ENCODE results near the gene NFIX.

NFIX gene

DNA sequence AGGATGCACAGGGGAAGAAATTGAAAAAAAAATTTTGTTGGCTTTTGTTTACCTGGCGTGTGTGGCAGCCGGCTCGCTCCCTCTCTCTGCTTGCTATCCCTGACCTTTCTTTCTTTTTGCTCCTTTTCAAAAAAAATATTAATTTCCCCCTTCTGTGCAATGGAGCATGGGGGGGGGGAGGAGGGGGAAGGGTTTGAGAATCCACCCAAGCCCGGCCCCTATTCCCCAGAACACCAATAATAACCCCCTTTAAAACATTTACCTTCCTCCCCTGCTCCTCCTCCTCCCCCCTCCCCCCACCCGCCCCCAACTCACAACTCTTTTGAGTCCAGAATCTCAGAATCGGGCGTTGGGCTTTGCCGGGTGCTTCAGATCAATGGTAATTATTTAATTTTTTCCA is 28.4 kb downstream of the NFIX start:
- DNase-seq, result no peak

GRCh38 chr19:13024126-13024950 is 29.1 kb downstream of the NFIX start:
- no peak for DNase-seq

- DNase-seq, result no peak
These were observed 29.8 kb downstream of the NFIX start for GRCh38 chr19:13024951-13025697.

DNA sequence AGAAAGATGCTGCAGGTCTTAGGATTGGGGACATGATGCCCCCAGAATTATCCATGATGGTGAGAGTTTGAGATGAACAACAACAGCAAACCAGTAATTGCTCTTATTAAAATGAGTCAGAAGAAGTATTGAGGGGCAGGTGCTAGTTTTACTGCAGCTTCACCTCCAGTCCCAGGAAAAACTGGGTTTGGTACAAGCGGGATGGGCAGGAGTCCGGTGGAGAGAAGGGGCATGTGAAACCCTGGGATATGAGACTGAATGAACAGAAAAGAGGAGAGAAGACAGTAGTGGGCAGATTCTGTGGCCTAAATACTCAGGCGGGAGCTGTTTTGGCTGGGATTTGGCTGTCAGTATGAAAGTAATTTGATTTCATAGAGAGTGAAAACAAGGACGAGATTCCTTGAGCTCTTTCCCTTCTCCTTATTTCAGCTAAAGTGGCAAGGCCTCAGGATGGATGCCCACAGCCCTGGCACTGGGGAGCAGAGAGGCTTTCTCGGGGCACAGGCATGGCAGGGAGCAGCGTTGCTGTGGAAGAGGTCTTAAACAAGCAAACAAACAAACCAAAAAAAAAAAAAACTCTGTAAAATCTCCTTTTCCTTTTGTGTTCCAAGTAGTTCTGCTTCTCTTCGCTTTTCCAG is 30.7 kb downstream of the NFIX start:
- no peak for DNase-seq

DNA sequence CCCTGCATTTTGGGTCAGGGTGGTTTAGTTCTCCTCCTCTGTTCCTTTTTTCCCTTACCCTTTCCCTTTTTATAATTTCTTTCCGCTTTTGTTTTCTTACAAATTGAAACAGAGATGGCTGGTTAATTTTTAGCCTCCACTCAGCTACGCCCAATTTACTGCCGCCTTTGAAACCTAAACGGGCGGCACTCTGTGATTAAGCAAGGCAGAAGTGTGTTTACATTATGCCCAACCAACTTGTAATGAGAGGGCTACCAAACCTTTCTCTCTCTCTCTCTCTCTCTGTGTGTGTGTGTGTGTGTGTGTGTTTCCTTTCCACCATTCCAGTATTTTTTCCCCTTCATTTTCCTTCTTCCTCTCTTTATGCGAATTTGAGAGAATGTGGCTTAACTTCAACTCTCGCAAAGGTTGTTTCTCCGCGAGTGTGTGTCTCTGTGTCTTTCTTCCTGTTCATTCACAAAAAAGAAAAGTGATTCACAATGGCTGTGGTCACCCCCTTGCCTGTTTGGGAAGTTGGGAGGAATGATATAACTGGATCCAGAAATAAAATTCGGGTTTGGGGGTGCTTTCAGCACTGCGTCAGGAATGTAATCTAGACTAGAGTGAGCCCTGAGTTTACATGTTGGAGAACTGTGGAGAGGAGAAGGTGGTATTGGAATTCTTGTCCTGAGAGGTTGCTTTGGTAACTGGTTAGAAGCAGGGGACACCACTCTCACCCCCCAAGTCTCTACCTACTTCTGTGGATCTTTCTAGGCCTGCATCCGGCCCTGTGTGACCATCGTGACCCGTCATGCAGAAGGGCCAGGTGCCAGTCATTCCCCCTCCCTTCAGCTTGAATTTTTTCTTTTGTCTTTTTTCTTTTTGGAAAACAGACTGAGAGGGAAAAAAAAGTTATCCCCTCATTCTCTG is 31.4 kb downstream of the NFIX start:
- DNase-seq, result no peak

DNA sequence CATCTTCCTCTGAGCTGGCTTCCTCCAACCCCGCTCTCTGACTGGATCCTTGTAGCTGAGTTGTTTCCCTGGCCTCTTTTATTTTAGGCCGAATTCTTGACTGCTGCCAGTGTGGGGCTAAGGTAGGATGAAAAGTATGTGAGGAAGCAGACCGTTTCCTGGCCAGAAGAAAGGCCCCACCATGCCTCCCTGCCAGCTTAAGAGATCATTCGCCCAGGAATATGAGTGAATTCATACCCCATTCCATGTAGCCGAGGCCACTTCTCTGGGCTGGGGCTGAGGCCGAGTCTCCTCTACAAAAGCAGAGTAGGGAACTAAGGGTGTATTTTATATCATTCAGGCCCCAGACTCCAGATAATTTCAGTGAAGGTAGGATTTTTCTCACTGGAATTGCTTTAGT is 32.3 kb downstream of the NFIX start:
- DNase-seq, result no peak

DNA sequence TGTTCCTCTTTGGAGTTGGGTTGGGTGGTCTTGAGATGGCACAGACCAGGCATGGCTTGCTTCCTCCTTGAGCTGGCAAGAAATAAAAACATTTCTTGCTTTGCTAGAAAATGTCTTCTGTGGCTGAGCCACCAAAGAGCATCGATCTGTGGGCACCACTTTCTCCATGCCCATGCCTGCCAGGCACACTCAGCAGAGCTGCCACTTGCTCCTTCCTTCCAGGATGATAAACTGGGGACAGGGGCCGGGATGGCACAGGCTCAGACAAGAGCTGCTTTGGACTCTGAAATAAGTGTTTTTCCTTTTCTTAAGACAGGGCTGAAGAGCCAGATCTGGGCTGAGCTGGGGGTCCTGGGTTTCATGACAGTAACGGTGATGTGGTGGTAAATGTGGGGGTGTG is 32.8 kb downstream of the NFIX start:
- DNase-seq, result no peak

DNA sequence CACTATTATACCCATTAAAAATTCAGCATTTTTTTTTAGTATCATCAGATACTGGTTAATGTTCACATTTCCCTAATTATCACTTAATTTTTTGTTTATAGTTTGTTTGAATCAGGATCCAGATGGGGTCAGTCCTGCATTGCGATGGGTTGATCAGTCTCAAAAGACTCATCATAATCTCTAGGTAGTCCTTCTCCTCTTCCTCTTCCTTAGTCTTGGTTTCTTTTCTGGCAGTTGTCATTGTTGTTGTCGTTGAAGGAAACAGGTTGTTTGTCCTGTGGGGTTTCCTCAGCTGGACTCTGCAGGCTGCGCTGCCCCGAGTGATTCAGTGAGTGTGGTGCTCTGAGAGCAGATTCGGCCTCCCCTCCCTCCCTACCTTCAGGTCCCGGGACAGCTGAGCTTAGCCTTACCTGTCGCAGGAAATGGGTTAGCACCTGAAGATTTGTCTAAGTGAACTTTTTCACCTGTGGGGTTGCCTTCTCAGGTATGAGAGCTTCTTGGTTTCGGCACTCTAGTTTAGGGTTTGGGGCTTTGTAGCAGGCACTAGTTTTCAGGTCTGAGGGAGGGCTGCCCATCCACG is 34.1 kb downstream of the NFIX start:
- no peak for DNase-seq

- DNase-seq, result no peak
These were observed 34.6 kb downstream of the NFIX start for GRCh38 chr19:13029893-13030292.

DNA sequence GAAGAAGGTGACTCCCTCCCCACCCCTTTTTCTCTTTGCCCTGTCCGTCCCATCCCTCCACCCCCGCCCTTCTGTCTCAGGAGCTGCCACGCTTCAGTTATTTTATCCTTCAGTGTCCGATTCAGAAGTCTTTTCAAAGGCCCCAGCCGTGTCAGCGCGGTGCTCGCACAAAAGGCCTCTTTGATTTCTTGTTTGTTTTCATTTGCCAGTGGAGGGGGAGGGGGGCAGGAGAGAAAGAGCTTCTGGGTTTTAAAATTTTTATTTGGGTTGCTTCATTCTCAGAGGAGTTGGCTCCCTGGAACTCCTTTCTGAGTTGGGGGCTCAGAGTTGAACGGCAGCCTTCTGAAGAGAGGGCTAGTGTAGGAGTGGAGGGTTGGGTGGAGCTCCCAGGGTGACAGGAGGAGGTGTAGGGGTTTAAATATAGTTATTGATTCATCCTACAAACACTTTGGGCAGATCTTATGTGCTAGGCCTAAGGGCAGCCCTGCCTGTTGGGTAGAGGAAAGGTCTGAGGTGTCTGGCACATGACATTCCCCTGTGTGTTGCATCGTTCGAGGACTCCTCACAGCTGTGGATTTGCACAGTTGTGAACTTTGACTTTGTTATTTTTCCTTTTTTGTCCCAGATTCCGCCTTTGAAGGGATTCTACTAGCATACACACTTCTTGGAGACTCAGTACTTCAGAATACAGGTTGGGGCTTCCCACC is 36.8 kb downstream of the NFIX start:
- no peak for DNase-seq

DNA sequence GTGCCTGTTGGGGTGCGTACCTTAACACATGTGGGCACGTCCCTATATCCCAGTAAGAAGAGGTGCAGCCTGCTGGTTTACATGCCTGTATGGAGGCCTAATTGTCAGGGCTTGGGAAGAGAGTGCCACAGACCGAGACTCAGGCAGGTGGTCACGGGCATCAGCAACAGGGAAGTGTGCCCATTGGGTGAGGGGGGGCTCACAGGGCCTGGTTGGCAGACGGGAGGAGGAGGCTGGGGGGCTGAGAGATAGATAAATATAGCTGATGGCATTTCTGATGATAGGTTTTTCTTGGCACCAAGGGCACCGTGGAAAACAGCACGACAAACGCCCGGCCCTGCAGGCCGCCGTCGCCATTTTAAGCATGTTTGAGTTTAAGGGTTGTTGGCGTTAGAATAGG is 37.6 kb downstream of the NFIX start:
- DNase-seq, result no peak

- DNase-seq, result no peak
These were observed 38.0 kb downstream of the NFIX start for GRCh38 chr19:13033244-13033643.

DNA sequence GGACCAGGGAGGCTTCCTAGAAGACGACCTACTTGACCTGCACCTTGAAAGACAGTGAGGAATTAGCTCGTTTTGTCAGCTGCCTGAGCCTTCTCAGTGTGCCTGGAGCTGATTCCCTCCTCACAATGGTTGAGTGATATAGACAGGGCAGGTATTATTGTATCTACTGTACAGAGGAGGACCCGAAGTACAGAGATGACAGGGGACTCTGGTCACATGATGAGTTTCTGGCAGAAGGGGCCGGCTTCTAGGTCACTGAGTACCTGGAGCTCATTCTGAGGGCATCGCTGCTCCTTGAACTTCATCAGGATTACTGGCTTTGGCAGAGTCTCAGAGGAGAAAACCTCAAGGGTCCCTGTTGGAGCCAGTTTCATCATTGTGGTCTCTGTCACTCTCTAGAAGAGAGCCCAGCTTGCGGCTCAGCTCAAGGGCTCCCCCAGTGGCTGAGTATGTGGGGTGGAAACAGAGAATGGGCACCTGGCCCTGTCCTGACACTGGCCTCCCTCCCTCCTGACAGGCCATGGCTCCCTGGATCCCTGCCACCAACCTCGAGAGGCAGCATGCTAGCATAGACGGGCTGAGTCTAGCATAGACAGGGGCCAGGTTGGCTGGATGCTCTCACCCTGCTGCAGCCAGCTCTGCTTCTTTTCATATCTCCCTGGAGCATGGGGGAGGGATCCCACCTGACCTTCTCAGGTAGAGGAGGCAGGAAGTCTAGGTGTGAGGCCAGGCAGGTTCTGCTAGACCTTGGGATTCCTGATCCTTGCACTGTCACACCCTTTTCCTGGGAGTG is 38.7 kb downstream of the NFIX start:
- DNase-seq, result peak; percentile 19

GRCh38 chr19:13034636-13035035 is 39.4 kb downstream of the NFIX start:
- DNase-seq, result no peak

DNA sequence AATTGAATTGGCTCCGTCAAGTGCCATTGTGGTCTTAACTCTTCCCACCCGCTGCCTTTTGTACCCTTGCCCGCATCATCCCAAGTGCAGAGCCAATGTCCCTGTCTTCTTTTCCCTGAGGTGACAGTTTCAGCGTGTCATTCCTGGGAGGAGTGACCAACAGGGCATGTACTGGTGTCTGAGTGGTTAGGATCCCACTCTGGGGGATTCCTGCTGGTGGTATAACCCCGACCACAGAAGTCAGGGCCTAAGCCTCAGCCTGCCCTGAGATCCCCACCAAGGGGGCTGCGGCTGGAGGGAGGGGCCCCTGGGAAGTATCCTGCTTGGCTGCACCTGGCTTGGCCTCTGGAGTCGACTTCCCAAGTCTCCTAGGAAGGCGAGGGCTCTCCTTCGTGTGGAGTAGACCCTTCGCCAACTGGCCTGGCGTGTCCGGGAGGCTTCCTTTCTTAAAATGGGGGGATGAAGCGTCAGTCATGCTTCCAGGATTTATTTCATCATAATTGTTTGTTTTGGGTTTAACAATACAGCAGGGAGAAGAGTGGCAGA is 40.6 kb downstream of the NFIX start:
- DNase-seq, result no peak

DNA sequence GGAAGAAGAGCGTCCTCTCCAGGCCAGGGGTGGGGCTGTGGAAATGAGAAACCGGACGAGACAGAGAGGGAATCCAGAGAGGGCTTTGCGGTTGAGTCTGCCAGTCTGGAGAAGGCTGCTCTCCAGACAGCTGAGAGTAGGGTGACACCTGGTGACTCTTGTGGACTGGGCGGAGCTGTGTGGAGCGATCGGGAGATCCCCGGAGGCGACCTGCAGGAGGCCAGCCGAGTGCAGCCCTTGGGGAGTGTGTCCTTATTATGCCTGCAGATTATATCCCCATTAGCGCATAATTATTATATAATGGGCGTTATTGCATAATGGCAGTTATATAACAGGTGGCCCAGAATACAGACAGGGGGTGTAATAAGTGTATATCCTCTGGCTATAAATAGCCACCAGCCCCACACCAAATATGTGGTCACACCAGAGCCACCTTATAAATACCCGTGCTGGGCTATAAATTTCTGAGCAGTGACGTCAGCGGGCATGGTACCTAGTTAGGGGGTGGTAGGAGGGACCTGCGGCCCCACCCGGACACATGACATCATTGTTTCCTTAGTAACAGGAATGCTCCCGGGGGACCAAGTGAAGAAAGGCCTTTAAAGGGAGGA is 41.2 kb downstream of the NFIX start:
- DNase-seq, result no peak

- no peak for DNase-seq
These were observed 41.9 kb downstream of the NFIX start for GRCh38 chr19:13037161-13037560.

DNA sequence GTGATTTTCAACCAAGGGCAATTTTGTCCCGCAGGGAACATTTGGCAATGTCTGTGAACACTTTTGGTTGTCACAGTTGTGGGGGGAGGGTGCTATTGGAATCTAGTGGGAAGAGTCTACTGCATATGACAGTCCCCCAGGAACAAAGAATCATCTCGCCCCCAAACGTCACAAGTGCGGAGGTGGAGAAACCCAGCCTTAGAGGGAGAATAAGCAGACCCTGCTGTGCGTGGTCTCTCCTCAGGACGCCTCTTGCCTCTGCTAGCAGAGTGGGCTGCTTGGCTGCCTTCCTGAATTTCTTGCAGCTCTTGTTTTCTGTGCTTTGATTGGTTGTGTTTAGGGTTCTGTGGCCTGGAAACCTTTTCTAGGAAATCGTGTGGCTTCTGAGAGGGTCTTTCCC is 42.5 kb downstream of the NFIX start:
- no peak for DNase-seq

DNA sequence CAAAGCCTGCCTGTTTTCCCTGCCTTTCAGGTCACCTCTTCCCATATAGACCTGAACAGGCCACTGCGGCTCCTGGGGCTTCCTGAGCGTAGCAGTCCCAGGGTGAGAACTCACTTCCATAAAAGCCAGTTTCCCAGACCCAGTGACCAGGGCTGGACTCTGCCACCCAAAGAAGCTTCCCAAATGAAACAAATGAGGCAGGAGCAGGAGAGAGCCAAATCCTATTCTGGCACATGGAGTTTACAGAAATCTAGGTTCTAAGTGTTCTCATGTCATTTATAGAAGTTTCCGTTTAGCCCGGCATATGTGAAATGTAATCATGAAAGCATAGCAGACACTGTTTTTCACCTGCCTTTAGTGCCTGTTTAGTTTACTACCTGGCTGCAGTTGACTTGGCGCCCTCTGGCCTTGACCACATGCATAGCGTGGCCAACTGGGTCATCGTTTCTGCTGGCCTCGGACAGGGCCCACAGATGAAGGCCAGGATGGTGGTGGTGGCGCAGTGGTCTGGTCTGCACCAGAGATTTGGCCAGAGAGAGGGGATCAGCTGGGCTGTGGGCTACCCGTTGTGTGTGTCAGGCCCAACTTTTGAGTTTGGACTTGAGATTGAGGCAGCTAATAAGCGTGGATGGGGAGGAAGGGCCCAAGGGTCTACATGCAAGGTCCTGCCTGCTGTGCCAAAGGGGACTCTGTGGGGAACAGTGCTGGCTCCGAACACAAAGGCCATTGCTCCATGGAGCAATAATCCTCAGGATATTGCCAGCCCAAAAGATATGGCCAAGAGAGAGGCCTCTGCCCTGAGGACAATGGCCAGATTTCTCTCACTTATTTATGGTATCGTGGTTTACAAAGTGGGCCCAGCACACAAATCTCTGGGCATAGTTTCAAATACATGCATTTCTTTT is 43.3 kb downstream of the NFIX start:
- DNase-seq, result no peak

Measured in activated T-cell treated with anti-CD3 and anti-CD28 coated beads for 4 hours (primary cell).